Kidney capillary endothelial cell (primary cell): Measurements from ENCODE around the gene ANKRD55.
"Not testable (repeated sequence)": the region's sequence is repeated elsewhere in the genome, so short reads cannot be mapped to it uniquely, and the experiment has no call there.

ENCODE experiments used
- DNase-seq: peaks from one replicate; pipeline ENCODE4 v3.0.0-alpha.2; 2018; ENCODE audit warnings: low spot score

Gene ANKRD55

DNA sequence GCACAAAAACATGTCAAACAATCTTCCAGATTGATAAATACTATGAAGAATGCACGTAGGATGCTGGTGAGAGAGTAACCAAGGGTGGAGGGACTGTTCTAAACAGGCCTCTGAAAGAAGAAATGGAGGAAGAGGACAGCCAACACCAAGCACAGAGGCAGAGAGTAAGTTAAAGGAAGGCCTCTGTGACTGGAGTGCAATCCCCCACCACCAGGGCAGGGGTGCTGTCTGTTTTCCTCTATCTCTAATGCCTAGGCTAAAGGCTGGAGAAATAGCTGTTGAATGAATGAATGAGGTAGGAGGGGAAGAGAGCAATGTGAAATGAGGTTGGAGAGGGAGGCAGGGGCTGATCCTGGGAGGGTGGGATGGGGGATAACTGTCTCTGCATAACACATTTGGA lies 88.9 kb downstream of the ANKRD55 start:
- no peak for DNase-seq

DNA sequence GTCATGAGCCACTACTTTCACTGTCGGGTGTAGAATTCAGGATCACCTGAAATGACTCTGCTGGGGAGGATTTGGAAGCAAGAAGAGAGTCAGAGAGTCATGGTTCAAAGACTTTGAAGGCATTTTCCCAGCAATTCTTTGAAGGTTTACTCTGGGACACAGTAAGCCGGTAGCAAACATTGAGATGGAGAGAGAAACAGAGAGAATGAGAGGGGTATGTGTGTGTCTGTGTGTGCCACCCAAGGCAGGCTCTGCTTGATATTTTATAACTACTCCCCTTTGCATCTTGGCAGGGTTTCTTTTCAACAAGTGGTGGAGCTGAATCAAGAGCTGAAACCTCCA lies 89.8 kb downstream of the ANKRD55 start:
- DNase-seq = no peak

DNA sequence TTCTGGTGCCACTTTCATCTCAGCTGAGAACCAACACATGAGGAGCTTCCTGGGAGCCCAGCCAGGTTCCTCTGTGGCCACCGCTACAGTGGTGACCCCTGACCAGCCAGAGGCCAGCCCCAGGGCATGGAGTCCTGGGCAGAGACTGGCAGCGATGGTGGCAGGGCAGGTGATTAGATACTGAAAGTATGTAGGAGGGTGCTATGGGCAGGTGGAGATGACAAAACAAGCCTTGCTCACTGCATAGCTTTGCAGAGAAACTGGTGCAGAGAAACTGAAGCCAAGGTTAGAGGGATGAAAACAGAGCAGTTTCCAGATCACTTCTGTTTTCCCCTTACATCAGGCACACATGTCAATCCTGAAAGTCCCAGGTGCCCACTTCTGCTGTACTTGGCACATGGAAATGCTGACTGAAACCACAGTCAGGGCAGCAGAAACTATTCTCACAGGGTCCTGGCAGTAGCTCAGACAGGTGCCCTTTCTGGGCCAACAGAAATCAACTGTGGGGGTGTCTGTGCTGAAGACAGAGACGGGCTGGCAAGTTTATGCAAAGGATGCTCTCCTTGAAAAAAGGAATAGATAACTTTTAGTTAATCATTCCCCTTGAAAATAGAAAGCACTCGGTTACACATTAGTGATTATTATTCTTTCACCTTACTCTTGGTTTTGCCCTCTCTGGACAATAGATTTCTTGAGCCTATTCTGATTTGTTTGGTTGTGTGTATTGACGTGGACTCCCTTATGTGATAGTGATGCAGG lies 90.3 kb downstream of the ANKRD55 start:
- no peak for DNase-seq

DNA sequence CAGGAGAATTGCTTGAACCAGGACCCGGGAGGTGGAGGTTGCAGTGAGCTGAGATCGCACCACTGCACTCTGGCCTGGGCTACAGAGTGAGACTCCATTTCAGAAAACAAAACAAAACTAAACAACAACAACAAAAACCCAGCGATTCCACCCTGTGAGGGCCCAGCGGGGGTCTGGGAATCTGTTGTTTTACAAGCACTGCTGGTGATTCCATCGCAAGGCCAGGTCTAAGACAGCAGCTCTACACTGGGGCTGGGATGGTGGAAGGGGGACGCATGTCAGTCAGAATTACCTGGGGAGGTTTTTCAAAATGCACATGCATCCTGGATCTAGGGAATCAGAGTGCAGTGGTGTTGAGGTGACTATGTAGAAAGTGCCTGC lies 90.9 kb downstream of the ANKRD55 start:
- DNase-seq = no peak

DNA sequence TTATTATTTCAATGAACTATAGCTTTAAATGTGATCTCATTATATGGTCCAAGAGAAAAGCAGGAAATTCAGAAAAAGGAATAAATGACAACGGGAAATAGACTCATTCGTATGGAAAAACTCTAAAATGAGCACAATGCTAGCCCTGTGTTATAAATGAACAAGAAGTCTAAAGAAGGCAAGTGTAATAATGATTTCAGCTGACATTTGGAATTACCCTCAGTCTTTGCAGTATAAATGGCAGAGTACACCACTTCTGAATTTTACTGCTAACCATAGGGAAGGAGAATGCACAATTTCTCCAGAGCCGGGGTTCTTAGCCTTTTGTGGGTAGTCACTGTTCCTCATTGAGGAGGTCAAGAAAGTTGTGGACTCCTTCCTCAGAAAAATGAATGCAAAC lies 93.1 kb downstream of the ANKRD55 start:
- DNase-seq = peak; percentile 63

DNA sequence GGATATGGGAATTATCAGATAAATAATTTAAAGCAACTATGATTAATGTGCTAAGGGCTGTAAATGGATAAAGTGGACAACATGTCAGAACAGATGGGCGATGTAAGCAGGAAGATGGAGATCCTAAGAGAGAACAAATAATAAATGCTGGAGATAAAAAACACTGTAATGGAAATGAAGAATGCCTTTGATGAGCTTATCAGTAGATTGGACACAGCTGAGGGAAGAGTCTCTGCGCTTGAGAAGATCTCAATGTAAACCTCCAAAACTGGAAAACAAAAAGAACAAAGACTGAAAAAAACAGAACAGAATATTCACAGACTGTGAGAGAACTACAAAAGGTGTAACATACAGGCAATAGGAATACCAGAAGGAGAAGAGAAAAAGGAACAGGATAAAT lies 102.5 kb downstream of the ANKRD55 start:
- no peak for DNase-seq

DNA sequence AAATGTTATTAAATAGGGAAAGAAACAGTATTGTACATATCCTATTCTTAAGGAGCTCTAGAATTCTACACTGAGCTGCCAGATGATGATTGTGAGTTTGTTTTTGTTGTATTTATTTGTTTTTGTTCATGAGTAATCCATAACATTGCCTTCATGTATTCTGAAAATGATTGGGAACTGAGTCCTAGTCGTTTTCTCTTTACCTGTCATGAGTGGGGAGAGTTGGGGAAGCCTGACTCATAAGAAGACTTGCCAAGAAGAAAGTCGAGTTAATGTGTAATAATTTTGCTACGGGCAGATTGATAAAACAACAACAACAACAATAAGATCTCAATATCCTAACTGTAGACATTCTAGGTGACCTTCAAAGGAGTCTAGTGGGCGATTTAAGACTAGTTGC lies 103.8 kb downstream of the ANKRD55 start:
- DNase-seq = no peak

DNA sequence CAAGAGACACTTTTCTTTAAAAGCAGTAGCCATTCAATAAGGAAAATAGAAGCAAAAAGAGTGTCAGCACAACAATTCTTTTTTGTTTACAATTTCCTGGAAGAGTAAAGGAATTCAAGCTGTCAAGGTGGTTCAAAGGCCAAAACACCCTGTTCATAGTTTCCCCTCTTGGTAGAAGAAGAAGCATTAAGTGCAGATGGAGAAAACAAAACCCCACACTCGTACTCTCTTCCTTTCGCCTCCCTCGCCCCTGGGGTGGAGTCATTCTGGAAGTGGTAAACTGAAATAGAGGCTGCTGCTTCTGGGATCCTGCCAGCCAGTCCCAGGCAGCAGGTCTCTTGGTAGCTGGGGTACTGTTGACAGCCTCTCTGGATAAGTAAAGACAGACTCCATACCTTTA lies 105.0 kb downstream of the ANKRD55 start:
- DNase-seq = no peak

DNA sequence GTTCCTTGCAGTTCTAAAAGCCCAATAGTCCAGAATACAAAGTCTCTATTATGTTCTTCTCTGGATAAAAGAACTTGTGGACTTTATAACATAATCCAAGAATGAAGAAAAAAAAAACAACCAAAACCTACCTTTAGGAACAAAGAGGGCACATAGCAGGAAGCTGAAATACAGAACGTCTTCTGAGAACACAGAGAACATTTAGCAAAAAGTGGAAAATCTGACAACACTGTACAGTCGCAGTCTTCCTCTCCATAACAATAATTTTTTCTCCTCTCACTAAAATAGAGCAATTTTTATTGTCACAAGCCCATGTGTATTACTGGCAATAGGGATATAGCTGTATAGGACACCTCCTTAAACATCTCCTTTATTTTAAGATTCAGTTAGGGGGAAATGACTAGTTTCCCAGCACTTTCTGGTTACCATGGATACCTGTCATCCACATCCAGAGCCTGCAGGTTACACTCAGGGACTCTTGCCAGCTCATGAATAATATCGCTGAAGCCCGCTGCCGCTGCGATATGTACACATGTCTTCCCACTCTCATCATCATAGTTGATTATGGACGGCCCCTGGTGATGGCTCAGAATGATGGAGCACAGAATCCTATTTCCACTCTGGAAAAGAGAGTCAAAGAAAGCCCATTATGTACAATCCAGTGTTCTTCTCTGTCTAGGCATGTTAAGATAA lies 106.5 kb downstream of the ANKRD55 start:
- DNase-seq = peak; percentile 88

DNA sequence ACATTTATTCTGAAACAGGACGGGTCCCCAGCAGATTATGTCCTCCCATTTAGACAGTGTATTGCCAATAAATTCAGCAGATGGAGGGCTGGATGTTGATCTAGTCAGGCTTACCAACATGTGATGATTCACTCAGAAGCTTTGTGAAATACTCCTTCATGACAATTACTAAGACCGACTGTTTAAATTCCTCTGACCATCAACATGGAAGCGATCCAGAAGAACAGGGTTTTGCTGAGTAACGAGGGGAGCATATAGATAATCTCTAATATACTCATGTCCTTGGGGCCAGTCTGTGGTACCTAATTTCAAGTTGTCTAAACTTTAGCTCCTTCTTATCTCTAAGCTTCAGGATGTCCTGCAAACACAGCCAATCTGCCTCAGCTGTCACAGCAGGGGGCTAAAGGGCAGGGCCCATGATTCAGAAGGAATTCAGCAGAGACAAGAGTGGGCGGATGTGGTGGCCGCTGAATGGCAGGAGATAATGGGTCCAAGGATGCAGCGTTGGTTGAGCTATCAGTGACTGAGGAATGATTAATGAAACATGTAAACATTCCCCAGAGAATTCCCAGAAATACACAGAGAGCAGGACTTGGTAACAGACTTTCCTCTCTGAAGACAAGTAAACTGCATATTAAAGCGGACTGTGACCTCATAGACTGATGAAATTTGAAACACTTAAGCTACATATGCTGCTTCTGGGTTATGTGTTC lies 109.4 kb downstream of the ANKRD55 start:
- peak; percentile 94 for DNase-seq

DNA sequence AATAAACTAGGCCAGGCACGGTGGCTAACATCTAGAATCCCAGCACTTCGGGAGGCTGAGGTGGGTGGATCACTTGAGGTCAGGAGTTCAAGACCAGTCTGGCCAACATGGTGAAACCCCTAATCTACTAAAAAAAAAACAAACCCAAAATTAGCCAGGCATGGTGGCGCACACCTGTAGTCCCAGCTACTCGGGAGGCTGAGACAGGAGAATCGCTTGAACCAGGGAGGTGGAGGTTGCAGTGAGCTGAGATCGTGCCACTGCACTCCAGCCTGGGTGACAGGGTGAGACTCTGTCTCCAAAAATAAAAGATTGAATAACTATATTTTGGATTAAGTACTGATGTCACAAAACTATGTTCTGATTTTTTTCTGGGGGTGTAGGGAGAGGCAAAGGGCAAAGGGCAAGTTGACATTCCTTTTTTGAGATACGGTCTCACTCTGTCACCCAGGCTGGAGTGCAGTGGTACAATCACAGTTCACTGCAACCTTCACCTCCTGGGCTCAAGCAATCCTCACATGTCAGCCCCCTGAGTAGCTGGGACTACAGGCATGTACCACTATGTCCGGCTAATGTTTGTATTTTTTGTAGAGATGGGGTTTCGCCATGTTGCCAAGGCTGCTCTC lies 110.7 kb downstream of the ANKRD55 start:
- DNase-seq = not testable (repeated sequence)

DNA sequence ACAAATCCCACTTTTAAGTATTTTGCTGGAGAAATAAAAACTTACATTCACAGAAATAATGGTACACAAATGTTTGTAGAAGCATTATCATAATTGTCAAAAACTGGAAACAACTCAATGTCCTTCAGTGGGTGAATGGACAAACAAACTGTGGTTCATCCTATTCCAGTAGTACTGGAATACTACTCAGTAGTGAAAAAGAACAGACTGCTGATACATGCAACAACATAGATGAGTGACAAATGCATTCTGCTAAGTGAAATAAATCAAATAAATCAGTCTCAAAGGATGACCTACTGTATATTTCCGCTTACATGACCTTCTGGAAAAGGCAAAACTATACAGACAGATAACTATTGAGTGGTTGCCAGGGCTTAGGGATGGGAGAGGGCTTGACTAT lies 114.1 kb downstream of the ANKRD55 start:
- DNase-seq = no peak

DNA sequence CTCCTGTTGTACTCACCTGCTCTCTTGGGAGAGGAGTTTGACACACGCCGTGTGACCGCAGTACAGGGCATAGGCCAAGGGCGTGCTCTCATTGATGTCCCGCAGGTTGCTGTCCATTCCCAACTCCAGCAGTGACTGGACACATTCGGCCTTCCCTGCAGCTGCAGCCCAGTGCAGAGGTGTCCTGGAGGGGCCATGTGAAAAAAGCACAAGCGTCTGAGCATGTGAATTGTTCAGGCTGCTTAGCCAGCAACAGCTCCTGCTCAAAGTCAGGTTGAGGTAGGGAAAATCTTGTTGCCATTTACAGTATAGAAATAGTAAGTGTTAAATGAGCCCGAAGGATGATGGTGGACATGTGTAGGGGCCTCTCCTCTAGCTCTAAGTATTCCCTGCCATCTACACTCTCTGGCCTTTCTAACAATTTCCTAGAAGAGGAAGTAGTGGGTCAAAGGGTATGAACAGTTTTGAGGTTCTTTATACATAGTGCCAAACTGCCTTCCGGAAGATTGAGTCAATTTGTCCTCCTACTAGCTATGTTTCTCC lies 116.5 kb downstream of the ANKRD55 start:
- peak; percentile 37 for DNase-seq

DNA sequence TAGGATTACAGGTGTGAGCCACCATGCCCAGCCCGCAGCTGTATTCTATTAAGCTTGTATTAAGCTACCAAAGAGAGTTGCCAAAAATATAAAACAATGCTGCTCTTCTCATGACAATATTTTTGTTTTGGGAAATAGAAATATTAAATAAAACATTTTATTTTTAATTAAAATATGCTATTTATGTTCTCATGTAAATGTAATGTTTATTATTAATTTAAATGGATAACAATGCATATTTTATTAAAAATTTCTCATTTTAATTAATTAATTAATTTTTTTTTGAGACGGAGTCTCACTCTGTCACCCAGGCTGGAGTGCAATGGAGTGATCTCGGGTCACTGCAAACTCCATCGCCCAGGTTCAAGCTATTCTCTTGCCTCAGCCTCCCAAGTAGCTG lies 117.5 kb downstream of the ANKRD55 start:
- DNase-seq = no peak

DNA sequence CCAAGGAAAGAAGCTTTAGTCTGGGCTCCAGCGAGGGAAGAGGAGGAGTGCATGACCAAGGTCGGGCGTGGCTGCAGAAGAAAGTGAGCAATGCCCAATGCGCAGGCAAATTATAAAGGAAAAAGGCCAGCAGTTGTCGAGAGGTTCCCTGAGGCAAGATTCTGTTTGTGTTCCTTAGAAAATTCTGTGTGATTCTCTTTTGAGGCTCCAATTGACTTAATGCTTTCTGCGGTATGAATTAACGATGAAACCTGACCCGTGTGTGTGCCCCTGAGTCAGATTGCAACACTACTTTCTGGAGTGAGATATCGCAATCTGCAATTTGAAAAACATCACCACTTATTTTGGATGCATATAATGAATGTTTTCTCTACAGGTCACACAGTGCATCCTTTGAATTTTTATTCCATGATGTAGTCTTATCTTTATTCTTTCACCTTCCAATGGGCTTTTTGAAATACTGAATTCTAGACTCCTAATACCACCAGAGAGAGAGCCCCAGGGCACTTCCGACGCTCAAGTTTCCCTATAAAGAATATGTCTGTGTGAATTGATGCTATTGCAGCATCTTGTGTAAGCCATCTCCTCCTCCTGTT lies 120.5 kb downstream of the ANKRD55 start:
- DNase-seq = no peak

DNA sequence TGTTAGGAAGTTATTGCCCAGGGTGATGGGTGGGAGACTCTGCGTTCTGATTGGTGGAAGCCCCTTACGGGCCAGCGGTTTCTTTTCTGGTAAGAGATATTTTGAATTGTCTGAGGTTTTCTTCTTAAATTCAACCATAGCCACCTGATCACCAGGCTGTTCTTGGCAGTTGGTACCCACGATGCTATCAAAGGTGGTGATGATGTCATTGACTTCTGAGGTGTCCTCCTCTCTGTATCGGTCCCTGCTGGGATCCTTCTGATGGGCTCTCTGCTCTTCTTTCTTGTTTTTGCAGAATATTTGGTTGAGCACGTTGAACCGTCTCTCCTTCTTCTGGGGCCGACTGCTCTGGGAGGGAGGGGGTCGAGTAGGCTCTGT lies 121.7 kb downstream of the ANKRD55 start:
- no peak for DNase-seq

DNA sequence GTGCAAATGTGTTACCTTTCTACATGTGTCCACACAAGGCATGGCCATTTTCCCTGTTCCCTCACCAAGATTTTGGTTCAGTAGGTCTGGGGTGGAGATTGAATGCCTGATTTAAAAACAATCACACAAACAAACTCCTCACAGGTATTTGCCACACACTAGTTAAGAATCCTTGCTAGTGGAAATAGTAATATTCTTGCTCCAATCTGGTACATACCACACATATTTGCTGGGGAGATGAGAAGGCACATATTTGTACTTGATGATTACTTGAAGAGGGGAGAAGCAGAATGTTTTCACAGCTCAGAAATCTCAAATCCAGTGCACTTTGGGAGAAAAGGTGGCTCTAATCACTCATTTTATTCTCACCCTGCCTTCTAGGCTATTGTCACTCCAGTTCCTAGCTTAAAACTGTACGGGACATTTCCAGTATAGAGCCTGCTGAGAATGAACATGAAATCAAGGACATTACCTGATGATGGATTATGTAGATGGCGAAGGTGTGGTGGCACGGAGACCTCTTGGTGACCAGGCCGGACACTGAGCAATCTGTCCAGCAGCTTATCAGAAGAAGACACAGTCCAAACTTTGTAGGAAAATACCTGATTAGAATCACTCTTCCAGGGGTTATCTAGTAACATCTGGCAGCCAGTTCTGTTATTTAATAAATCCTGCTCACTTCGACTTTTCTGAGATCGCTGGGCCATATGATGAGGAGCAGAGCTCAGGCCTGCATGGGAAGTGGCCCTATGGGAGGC lies 122.3 kb downstream of the ANKRD55 start:
- no peak for DNase-seq

DNA sequence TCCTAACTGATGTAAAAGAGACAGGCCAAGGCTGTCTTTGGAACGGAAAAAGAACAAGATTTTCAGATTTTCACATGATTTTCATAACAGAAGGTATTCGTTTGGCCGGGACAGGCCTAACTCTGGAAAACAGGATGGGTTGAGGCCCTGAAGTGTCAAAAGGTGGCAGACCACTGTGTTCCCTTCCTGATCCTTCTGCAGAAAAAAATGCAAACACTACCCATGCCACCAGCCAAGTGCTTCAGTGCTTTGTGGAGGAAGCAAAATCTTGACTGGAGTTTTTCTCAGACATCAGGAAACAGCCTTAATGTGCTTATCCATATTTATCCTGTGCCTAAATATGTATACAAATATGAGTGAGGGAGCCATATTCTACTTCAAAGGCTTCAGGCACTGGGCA lies 124.9 kb downstream of the ANKRD55 start:
- DNase-seq = no peak

DNA sequence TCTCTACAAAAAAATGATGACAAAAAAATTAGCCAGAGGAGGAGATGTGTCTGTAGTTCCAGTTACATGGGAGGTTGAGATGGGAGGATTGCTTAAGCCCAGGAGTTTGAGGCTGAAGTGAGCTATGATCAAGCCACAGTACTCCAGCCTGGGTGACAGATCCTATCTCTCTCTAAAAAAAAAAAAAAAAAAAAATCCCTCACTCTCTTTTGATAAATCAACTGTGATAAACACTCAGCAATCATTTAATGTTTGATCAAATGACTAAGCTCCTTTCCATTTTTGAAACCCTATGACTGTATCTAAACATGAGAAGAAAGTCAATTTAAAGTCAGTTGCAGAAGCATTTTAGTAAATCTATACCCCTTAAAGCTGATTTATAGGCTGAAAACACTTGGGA lies 126.3 kb downstream of the ANKRD55 start:
- no peak for DNase-seq

DNA sequence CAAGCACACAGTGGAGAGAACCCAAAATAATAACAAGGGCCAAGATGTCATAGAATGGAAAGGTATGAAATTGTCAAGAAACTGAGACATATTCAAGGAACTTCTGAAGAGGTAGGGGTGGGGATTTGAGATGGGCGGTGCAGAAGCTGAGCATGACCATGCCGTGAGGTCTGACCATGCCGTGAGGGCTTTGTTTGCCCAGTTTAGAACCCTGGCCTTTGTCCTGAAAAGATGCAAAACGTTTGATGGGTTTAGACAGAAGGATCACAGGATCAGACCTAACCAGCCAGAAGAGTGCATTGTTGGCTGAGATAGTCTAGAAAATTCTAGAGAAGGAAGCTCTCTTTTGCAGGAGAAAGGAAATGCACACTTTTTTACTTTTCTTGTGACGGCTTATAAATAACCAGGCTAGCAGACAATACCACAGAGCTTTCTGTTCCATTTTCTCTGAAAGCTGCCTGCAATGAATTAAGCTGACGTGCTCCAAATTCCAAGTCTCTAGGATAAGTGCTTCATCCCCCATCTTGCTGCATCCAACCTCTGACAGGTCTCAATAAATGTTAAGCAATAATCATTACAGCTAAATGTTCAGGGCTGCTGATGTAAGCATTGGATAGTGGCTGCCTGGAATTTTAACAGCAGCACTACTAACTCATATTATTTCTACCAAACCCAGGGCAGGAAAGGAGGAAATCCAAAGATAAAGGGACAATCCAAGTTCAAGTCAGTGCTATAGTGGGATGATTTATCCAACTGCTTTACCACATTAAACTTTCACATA lies 127.4 kb downstream of the ANKRD55 start:
- DNase-seq = no peak

DNA sequence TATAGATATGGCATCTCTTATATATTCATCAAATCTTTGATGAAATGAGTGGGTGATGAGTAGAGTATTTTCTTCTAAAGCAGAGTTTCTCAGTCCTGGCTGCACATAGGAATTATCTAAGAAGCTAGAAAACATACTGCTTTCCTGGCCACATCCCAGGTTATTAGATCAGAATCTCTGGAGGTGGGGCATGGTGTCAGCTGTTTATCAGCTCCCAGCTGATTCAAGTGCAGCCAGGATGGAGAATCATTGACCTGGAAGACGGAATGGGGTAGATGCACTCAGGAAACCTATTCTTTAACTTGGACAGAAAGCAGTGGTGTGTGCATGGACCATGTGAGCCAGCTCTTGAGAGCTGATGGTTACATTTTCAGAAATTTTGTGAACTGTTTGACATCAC lies 130.2 kb downstream of the ANKRD55 start:
- no peak for DNase-seq
